ENCODE data around the gene CCDC30. TPM values are rescaled to one million over a fixed set of nuclear protein-coding genes. Genes with fewer than 3 reads are reported as not detected.

CCDC30 gene
- total and polyA plus RNA-seq, 9 donors, result 3.8 to 11.7 (median 6.7) TPM

GRCh38 chr1:42676534-42677087, 213.5 kb downstream of the CCDC30 start:
- 77 to 84% (median 82%) methylated on average over 3 of the region's 3 CpGs for WGBS, 3 donors
- no peaks in the 10 kb centered on the region for H3K4me1 ChIP-seq (ENCODE audit: insufficient read depth)
- DNase-seq, result no peak
- H3K4me3 ChIP-seq, result no peak overlapping the region
- no peaks in the 10 kb centered on the region for H3K36me3 ChIP-seq
- intact Hi-C loops (cut with DNase I), result no loop called here
- no peaks in the 10 kb centered on the region for H3K9me3 ChIP-seq
- TF ChIP-seq POLR2A (IDR thresholded peaks at IDR 0.05) (no peak), EP300 (IDR thresholded peaks at IDR 0.05) (no peak)
- TF ChIP-seq, protein P1, sequence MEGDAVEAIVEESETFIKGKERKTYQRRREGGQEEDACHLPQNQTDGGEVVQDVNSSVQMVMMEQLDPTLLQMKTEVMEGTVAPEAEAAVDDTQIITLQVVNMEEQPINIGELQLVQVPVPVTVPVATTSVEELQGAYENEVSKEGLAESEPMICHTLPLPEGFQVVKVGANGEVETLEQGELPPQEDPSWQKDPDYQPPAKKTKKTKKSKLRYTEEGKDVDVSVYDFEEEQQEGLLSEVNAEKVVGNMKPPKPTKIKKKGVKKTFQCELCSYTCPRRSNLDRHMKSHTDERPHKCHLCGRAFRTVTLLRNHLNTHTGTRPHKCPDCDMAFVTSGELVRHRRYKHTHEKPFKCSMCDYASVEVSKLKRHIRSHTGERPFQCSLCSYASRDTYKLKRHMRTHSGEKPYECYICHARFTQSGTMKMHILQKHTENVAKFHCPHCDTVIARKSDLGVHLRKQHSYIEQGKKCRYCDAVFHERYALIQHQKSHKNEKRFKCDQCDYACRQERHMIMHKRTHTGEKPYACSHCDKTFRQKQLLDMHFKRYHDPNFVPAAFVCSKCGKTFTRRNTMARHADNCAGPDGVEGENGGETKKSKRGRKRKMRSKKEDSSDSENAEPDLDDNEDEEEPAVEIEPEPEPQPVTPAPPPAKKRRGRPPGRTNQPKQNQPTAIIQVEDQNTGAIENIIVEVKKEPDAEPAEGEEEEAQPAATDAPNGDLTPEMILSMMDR (IDR thresholded peaks at IDR 0.05), result no peak
- no peak overlapping the region for H3K27ac ChIP-seq
- H3K27me3 ChIP-seq, result no peaks in the 10 kb centered on the region

DNA sequence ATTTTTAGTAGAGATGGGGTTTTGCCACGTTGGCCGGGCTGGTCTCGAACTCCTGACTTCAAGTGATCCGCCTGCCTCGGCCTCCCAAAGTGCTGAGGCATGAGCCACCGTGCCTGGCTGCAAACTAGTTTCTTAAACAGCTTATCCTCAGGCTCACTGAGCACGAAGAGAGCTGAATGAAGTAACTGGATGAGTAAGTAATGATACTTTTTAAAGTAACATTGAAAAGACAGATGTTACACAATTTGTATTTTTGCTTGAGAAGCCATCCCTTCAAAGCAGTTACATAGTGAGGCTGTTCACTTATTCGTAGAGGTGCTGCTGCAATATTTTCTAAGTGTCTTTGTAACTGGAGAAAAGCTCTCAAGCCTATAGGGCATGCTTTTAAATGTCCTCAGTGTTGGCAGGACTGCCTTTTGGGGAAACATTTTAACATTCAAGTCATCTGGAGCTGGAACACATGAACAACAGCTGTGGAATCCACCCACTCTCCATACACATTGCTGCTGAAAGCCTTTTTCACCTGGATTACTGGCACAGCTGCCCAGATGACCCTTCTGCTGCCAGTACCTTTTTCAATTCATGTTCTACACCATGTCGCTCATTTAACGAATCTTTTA, 216.4 kb downstream of the CCDC30 start:
- no peak overlapping the region for H3K4me3 ChIP-seq
- WGBS, 3 donors, result 79 to 86% (median 80%) methylated on average over 10 of the region's 10 CpGs
- intact Hi-C loops (cut with DNase I), result no loop called here
- no peak overlapping the region for H3K27ac ChIP-seq
- no peaks in the 10 kb centered on the region for H3K9me3 ChIP-seq
- H3K36me3 ChIP-seq, result no peaks in the 10 kb centered on the region
- DNase-seq, result no peak
- peaks cover 3% of the 10 kb centered on the region for H3K4me1 ChIP-seq (ENCODE audit: insufficient read depth)
- no peak for TF ChIP-seq POLR2A (IDR thresholded peaks at IDR 0.05)
- TF ChIP-seq EP300 (IDR thresholded peaks at IDR 0.05), result no peak
- TF ChIP-seq, protein P1 (IDR thresholded peaks at IDR 0.05), result no peak
- H3K27me3 ChIP-seq, result no peaks in the 10 kb centered on the region

DNA sequence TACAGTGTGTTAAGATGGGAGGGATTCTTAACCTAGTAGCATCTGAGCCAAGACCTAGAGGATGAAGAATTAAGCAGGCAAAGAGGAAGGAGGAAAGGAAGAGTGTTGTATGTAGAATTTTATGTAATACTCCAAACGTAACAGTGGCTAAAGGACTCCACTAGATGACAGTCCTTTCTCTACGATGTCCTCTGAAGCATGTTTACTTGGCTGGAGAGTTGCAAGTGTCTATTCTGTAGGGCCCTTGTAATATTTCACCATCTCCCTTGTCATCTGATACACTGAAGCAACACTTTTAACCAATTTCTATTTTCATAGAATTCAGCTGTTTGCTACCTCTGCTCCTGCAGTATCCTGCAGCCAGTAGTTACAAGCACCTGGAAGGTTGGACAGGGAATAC, 217.0 kb downstream of the CCDC30 start:
- intact Hi-C loops (cut with DNase I), result loop anchor here in 2 of 4 donors (10.0 kb wide), 1 partner anchor 85 kb away; the partner anchor contains the start of genes C1orf50 (in 2 of the 2) and P3H1 (in 2 of the 2)

DNA sequence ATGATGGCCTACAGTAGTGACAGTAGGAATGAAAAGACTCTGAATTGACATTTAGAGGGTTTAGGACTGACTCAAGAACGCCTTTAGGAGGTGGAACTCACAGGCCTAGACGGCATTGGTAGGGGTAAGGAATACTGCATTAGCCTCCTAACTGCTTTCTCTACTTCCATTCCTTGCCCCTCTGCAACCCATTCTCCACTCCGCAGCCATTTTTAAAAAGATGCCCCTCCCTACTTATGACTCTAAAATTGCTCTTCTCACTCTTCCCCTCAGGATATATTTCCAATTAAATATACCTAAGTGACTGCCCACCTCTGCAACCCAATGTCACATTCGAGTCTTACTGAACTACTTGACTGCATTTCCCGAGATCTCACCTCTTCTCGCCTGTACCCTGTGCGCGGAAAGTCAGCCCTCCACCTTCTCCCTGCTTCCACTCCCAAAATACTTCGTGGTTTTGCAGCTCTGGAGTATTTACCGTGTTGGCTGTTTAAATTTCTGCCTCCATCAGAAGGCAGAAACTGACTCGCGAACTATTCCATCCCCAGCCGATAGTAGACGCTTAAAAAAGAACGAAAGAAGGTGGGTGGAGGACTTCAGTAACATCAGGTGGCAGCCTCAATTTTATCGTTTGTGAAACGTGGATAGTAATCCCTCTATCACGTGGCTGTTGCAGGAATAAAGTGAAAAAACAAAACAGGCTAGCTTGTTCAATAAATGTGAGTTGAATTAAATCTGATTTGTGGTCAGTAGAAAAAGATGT, 218.0 kb downstream of the CCDC30 start:
- TF ChIP-seq POLR2A (IDR thresholded peaks at IDR 0.05), result no peak
- TF ChIP-seq EP300 (IDR thresholded peaks at IDR 0.05), result no peak
- TF ChIP-seq, protein P1 (IDR thresholded peaks at IDR 0.05), result no peak
- Histone ChIP-seq H3K4me1 (ENCODE audit: insufficient read depth) (peaks cover 6% of the 10 kb centered on the region), H3K36me3 (no peaks in the 10 kb centered on the region), H3K27me3 (no peaks in the 10 kb centered on the region), H3K4me3 (peak overlapping the region; percentile 84), H3K9me3 (no peaks in the 10 kb centered on the region), H3K27ac (peak overlapping the region in 1 of 2 donors; percentile 97)
- intact Hi-C loops (cut with DNase I), result loop anchor here in 2 of 4 donors (10.0 kb wide), 1 partner anchor 84 kb away; the partner anchor contains the start of genes C1orf50 (in 2 of the 2) and P3H1 (in 2 of the 2)
- 3 to 5% (median 5%) methylated on average over 18 of the region's 18 CpGs for WGBS, 3 donors
- DNase-seq, result no peak

More for the DNA sequence above, 217.0 kb downstream of the CCDC30 start:
- WGBS, 3 donors, result 76 to 96% (median 90%) methylated on average over 2 of the region's 2 CpGs
- no peaks in the 10 kb centered on the region for H3K36me3 ChIP-seq
- H3K27me3 ChIP-seq, result no peaks in the 10 kb centered on the region
- no peak for DNase-seq
- no peaks in the 10 kb centered on the region for H3K9me3 ChIP-seq
- H3K4me1 ChIP-seq (ENCODE audit: insufficient read depth), result peaks cover 6% of the 10 kb centered on the region
- TF ChIP-seq EP300 (IDR thresholded peaks at IDR 0.05), result no peak
- H3K27ac ChIP-seq, result no peak overlapping the region
- H3K4me3 ChIP-seq, result no peak overlapping the region
